ENCODE data around the gene DMD. TPM values are rescaled to one million over a fixed set of nuclear protein-coding genes. Genes with fewer than 3 reads are reported as not detected.

DMD gene
- total and polyA plus RNA-seq, 2 of the 13 experiments (the other 11 are each of a cell fraction or from before 2014, with no cell fraction given), result 17.6 to 25.9 TPM

DNA sequence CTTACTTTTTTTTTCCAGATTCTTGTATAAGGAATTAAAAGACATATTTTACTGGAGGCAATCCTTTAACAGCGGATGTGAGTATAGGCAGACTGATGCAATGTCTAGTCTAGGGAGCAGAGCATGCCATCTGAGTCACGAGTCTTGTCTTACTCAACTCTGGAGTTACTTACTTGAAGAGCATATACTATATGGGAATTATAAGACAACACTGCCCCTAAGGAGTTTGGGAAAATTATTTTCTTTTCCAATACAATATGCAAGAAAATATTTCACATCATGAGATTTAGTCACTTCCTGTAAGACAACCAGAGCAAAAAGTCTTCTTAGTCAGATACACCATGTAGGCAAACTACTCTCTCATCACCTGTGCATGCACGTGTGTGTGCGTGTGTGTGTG lies 1602.2 kb downstream of the DMD start (continued):
- TF ChIP-seq, protein P1, sequence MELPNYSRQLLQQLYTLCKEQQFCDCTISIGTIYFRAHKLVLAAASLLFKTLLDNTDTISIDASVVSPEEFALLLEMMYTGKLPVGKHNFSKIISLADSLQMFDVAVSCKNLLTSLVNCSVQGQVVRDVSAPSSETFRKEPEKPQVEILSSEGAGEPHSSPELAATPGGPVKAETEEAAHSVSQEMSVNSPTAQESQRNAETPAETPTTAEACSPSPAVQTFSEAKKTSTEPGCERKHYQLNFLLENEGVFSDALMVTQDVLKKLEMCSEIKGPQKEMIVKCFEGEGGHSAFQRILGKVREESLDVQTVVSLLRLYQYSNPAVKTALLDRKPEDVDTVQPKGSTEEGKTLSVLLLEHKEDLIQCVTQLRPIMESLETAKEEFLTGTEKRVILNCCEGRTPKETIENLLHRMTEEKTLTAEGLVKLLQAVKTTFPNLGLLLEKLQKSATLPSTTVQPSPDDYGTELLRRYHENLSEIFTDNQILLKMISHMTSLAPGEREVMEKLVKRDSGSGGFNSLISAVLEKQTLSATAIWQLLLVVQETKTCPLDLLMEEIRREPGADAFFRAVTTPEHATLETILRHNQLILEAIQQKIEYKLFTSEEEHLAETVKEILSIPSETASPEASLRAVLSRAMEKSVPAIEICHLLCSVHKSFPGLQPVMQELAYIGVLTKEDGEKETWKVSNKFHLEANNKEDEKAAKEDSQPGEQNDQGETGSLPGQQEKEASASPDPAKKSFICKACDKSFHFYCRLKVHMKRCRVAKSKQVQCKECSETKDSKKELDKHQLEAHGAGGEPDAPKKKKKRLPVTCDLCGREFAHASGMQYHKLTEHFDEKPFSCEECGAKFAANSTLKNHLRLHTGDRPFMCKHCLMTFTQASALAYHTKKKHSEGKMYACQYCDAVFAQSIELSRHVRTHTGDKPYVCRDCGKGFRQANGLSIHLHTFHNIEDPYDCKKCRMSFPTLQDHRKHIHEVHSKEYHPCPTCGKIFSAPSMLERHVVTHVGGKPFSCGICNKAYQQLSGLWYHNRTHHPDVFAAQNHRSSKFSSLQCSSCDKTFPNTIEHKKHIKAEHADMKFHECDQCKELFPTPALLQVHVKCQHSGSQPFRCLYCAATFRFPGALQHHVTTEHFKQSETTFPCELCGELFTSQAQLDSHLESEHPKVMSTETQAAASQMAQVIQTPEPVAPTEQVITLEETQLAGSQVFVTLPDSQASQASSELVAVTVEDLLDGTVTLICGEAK (IDR thresholded peaks at IDR 0.05), result no peak
- TF ChIP-seq, protein P1 (CRISPR knock-in tag; IDR thresholded peaks at IDR 0.05), result no peak

- WGBS (ENCODE audit: low lambda C conversion rate), result 0% methylated on average over 1 of the region's 2 CpGs
- Histone ChIP-seq H3K4me2 (ENCODE audit: low read depth, low read length) (no peak overlapping the region), H3K9ac (ENCODE audit: insufficient read depth, low read depth, low read length) (no peak overlapping the region), H3K9me3 (ENCODE audit: low read length) (no peaks in the 10 kb centered on the region), H3K79me2 (ENCODE audit: insufficient read depth, low read length) (no peaks in the 10 kb centered on the region), H3K4me1 (ENCODE audit: insufficient read depth, low read length) (no peaks in the 10 kb centered on the region), H3K27me3 (ENCODE audit: control insufficient read depth in 1 of 2, insufficient read depth in 2 of 2, low read length in 2 of 2) (no peaks in the 10 kb centered on the region), H3K36me3 (replicated peaks in 1 of 2; ENCODE audit: control insufficient read depth in 1 of 2, insufficient read depth in 2 of 2, low read length in 2 of 2) (no peaks in the 10 kb centered on the region), H3K4me3 (replicated peaks in 1 of 3; ENCODE audit: insufficient read depth in 1 of 3, low read depth in 2 of 3, low read length in 3 of 3) (no peak overlapping the region), H4K20me1 (ENCODE audit: insufficient read depth, low read length) (no peaks in the 10 kb centered on the region), H3K27ac (ENCODE audit: extremely low read length, insufficient read depth, low read length) (no peak overlapping the region), H2AFZ (ENCODE audit: low read length) (no peak overlapping the region)
- FAIRE-seq, result no peak
- ChIA-PET CTCF (ENCODE audit: low intra/inter-chr PET ratio, low total read pairs) (no interaction called here), POLR2A (no interaction called here)
- ATAC-seq, result no peak
- in situ Hi-C loops (cut with HindIII; ENCODE audit: extremely low pct_ligation_motif_present, low pct_unique_long_range_greater_than_20kb), result no loop called here
- TF ChIP-seq MED8 (CRISPR knock-in tag; IDR thresholded peaks at IDR 0.05; ENCODE audit: insufficient replicate concordance) (no peak), KDM4B (CRISPR knock-in tag; IDR thresholded peaks at IDR 0.05) (no peak), DNMT3B (CRISPR knock-in tag; conservative IDR thresholded peaks at IDR 0.05) (no peak), RCOR2 (CRISPR knock-in tag; IDR thresholded peaks at IDR 0.05) (no peak), SKIL (CRISPR knock-in tag; IDR thresholded peaks at IDR 0.05; ENCODE audit: borderline replicate concordance) (no peak), ZNF619 (CRISPR knock-in tag; IDR thresholded peaks at IDR 0.05) (no peak), MBD4 (IDR thresholded peaks at IDR 0.05; ENCODE audit: borderline replicate concordance, low read length) (no peak), ZKSCAN5 (CRISPR knock-in tag; IDR thresholded peaks at IDR 0.05) (no peak), EEA1 (CRISPR knock-in tag; IDR thresholded peaks at IDR 0.05; ENCODE audit: borderline replicate concordance) (no peak)
- intact Hi-C loops (cut with micrococcal nuclease; ENCODE audit: unreplicated experiment), result no loop called here
- no TSS peak for BruUV-seq (replicated peaks)
- DNase-seq (ENCODE audit: low spot score), result no peak
These were observed 1602.7 kb downstream of the DMD start for GRCh38 chrX:31608638-31609037.

Data from HepG2 (cell line).